Keratinocyte (primary cell): ENCODE results near the gene KDM4B. TPM values are rescaled to one million over a fixed set of nuclear protein-coding genes. Genes with fewer than 3 reads are reported as not detected.

Experiments used
- DNase-seq: peaks from one replicate; pipeline ENCODE4 v3.0.0-alpha.2; 2011; ENCODE audit warnings: low read depth, missing footprints, low spot score
- FAIRE-seq: peaks from 2 replicates; lab custom pipeline; 2011; peaks lifted over from hg19 to GRCh38; lab: Jason Lieb, UNC
- H2AFZ ChIP-seq: 2 replicates; pipeline ENCODE4 v1.6.0; 2012; ENCODE audit warnings: low read length, control low read depth, inconsistent platforms; ENCODE audit not compliant: control insufficient read depth
- H3K27ac ChIP-seq: 2 replicates; pipeline ENCODE4 v1.5.1; 2011; ENCODE audit warnings: low read length; ENCODE audit not compliant: control insufficient read depth, insufficient read depth
- H3K27me3 ChIP-seq: 3 replicates; pipeline ENCODE4 v1.6.0; 2011; ENCODE audit warnings: low read length; ENCODE audit not compliant: control insufficient read depth, insufficient read depth; ENCODE audit errors: extremely low read depth
- H3K36me3 ChIP-seq, 2 experiments: 2 replicates in 1 of 2; 3 replicates in 1 of 2; pipeline ENCODE4 v1.5.1; 2011; ENCODE audit warnings: low read length in 2 of 2, mild to moderate bottlenecking in 1 of 2; ENCODE audit not compliant: control insufficient read depth in 2 of 2, insufficient read depth in 2 of 2; ENCODE audit errors: extremely low read depth in 1 of 2
- H3K4me1 ChIP-seq: 3 replicates; pipeline ENCODE4 v1.5.1; 2011; ENCODE audit warnings: low read length; ENCODE audit not compliant: control insufficient read depth, insufficient read depth; ENCODE audit errors: extremely low read depth
- H3K4me2 ChIP-seq: 3 replicates; pipeline ENCODE4 v1.6.0; 2011; ENCODE audit warnings: low read depth, low read length; ENCODE audit not compliant: control insufficient read depth, insufficient read depth; ENCODE audit errors: extremely low read depth
- H3K4me3 ChIP-seq, 3 experiments: fragments of 200-600 bp in 1 of 3; sonication (generic) in 1 of 3; 2 replicates in 2 of 3; 3 replicates in 1 of 3; pipeline ENCODE4 v1.5.1; 2011 to 2016; ENCODE audit warnings: low read length in 3 of 3, mild to moderate bottlenecking in 3 of 3, control low read depth in 2 of 3, inconsistent platforms in 1 of 3, low read depth in 1 of 3, mixed read lengths in 1 of 3, mixed run types in 1 of 3, moderate library complexity in 1 of 3; ENCODE audit not compliant: control insufficient read depth in 2 of 3, insufficient read depth in 2 of 3; ENCODE audit errors: extremely low read depth in 1 of 3
- H3K79me2 ChIP-seq: 2 replicates; pipeline ENCODE4 v1.6.0; 2012; ENCODE audit warnings: low read length; ENCODE audit not compliant: control insufficient read depth, insufficient read depth
- H3K9ac ChIP-seq: 3 replicates; pipeline ENCODE4 v1.6.0; 2011; ENCODE audit warnings: low read length; ENCODE audit not compliant: control insufficient read depth, insufficient read depth; ENCODE audit errors: extremely low read depth
- H3K9me1 ChIP-seq: 3 replicates; pipeline ENCODE4 v1.6.0; 2011; ENCODE audit warnings: low read length; ENCODE audit not compliant: control insufficient read depth, insufficient read depth; ENCODE audit errors: extremely low read depth
- H3K9me3 ChIP-seq: 2 replicates; pipeline ENCODE4 v1.5.1; 2012; ENCODE audit warnings: low read depth, low read length; ENCODE audit not compliant: control insufficient read depth
- H4K20me1 ChIP-seq: 3 replicates; pipeline ENCODE4 v1.6.0; 2011; ENCODE audit warnings: low read length; ENCODE audit not compliant: control insufficient read depth, insufficient read depth; ENCODE audit errors: extremely low read depth
- EZH2 ChIP-seq: IDR thresholded peaks from one replicate; pipeline ENCODE4 v1.6.1; 2012; ENCODE audit warnings: inconsistent platforms, mild to moderate bottlenecking, low read length, moderate library complexity
- dilution Hi-C: fragments of 300-500 bp; cut with MboI; formaldehyde crosslinking; loops from one replicate; pipeline ENCODE4 v1.7.0; 2020; ENCODE audit warnings: low sequenced_read_pairs; ENCODE audit not compliant: extremely low pct_ligation_motif_present
- polyA plus RNA-seq, 5 experiments: library from polyadenylated mRNA; depleted of rRNA in 3 of 5; stranded (reverse) in 3 of 5; stranded (forward) in 1 of 5; unstranded in 1 of 5; fragments of >200 nt; gene quantifications; 1 replicate in 1 of 5; 2 replicates in 3 of 5; 3 replicates in 1 of 5; pipeline versions ENCODE4 v1.2.1 to v1.2.3, GENCODE V29; 2011 to 2012; ENCODE audit warnings: missing spikeins in 2 of 5, low read depth in 1 of 5, low replicate concordance in 1 of 5
- TF ChIP-seq, protein P1 (sequence below), 3 experiments: IDR thresholded peaks in 1 of 3; conservative IDR thresholded peaks in 1 of 3; optimal IDR thresholded peaks in 1 of 3; 2 replicates in 2 of 3; 3 replicates in 1 of 3; pipeline versions ENCODE3 to v1.5.1; 2011; ENCODE audit warnings: low read length in 3 of 3, mild to moderate bottlenecking in 3 of 3, moderate library complexity in 2 of 3, control low read depth in 1 of 3, inconsistent platforms in 1 of 3; ENCODE audit not compliant: insufficient read depth in 2 of 3; ENCODE audit errors: extremely low read depth in 1 of 3

Gene KDM4B
- polyA plus RNA-seq, 1 donor (not counting 4 experiments of a cell fraction or from before 2014, with no cell fraction given), result 6.2 TPM

GRCh38 chr19:5192568-5192967, 223.7 kb downstream of the KDM4B start:
- Histone ChIP-seq H3K4me3 (no peak overlapping the region), H2AFZ (no peak overlapping the region), H3K9me1 (no peaks in the 10 kb centered on the region), H3K4me1 (no peaks in the 10 kb centered on the region), H3K4me2 (no peak overlapping the region), H3K9ac (no peak overlapping the region), H3K36me3 (no peaks in the 10 kb centered on the region), H3K9me3 (no peaks in the 10 kb centered on the region), H4K20me1 (no peaks in the 10 kb centered on the region), H3K27ac (no peak overlapping the region), H3K27me3 (no peaks in the 10 kb centered on the region), H3K79me2 (no peaks in the 10 kb centered on the region)
- DNase-seq (no peak), FAIRE-seq (no peak)
- dilution Hi-C loops, result no loop called here
- TF ChIP-seq, protein P1, sequence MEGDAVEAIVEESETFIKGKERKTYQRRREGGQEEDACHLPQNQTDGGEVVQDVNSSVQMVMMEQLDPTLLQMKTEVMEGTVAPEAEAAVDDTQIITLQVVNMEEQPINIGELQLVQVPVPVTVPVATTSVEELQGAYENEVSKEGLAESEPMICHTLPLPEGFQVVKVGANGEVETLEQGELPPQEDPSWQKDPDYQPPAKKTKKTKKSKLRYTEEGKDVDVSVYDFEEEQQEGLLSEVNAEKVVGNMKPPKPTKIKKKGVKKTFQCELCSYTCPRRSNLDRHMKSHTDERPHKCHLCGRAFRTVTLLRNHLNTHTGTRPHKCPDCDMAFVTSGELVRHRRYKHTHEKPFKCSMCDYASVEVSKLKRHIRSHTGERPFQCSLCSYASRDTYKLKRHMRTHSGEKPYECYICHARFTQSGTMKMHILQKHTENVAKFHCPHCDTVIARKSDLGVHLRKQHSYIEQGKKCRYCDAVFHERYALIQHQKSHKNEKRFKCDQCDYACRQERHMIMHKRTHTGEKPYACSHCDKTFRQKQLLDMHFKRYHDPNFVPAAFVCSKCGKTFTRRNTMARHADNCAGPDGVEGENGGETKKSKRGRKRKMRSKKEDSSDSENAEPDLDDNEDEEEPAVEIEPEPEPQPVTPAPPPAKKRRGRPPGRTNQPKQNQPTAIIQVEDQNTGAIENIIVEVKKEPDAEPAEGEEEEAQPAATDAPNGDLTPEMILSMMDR (optimal IDR thresholded peaks at IDR 0.05 in 1 of 3, IDR thresholded peaks at IDR 0.05 in 1 of 3, conservative IDR thresholded peaks at IDR 0.05 in 1 of 3; ENCODE audit: extremely low read depth in 1 of 3, insufficient read depth in 2 of 3, low read length in 3 of 3), result no peak
- no peak for TF ChIP-seq EZH2

DNA sequence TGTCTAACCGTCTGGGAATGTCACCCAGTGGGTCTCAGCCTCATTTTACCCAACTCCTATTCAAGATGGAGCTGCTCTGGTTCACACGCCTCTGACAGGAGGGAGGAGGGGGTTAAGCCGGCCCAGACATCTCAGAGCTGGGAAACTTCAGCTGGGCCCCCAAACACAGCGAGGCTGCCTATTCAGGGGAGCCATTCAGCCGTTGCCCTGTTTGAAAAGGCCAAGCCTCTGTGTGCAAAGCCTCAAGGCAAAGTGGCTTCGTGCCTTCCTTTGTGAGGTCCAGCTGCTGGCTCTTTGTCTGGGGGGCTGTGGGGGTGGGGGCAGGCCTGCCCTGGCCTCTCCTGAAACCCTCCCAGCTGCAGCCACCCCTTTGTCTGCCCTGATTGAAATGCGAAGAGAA, 224.3 kb downstream of the KDM4B start:
- Histone ChIP-seq H3K79me2 (no peaks in the 10 kb centered on the region), H3K9me1 (no peaks in the 10 kb centered on the region), H4K20me1 (no peaks in the 10 kb centered on the region), H3K9me3 (no peaks in the 10 kb centered on the region), H3K4me1 (no peaks in the 10 kb centered on the region), H3K4me3 (no peak overlapping the region), H2AFZ (no peak overlapping the region), H3K9ac (no peak overlapping the region), H3K36me3 (no peaks in the 10 kb centered on the region), H3K27me3 (no peaks in the 10 kb centered on the region), H3K4me2 (no peak overlapping the region), H3K27ac (no peak overlapping the region)
- TF ChIP-seq, protein P1 (optimal IDR thresholded peaks at IDR 0.05 in 1 of 3, IDR thresholded peaks at IDR 0.05 in 1 of 3, conservative IDR thresholded peaks at IDR 0.05 in 1 of 3; ENCODE audit: extremely low read depth in 1 of 3, insufficient read depth in 2 of 3, low read length in 3 of 3), result no peak
- no peak for TF ChIP-seq EZH2
- FAIRE-seq, result no peak
- dilution Hi-C loops, result no loop called here
- no peak for DNase-seq
